ENCODE data around the gene ATP10B.

Gene ATP10B

GRCh38 chr5:160844177-160844576 lies 7.8 kb downstream of the ATP10B start:
- Histone ChIP-seq H2AFZ (ENCODE audit: low read depth, low read length) (no peak overlapping the region), H3K79me2 (ENCODE audit: insufficient read depth, low read length) (no peaks in the 10 kb centered on the region), H4K20me1 (ENCODE audit: insufficient read depth, low read length) (no peaks in the 10 kb centered on the region), H3K36me3 (ENCODE audit: insufficient read depth, low read length) (no peaks in the 10 kb centered on the region), H3K27ac (ENCODE audit: low read length) (no peak overlapping the region), H3K9ac (ENCODE audit: low read depth, low read length) (no peak overlapping the region), H3K4me3 (ENCODE audit: low read depth in 1 of 2, low read length in 2 of 2) (no peak overlapping the region), H3K27me3 (ENCODE audit: insufficient read depth, low read length, poor library complexity) (no peaks in the 10 kb centered on the region), H3K4me2 (ENCODE audit: insufficient read depth, low read length) (no peak overlapping the region), H3K4me1 (ENCODE audit: insufficient read depth, low read length) (peaks cover 8% of the 10 kb centered on the region), H3K9me3 (ENCODE audit: insufficient read depth, low read length, severe bottlenecking) (no peaks in the 10 kb centered on the region)
- ATAC-seq (ENCODE audit: insufficient read depth, low read depth) (no peak), DNase-seq (no peak)
- TF ChIP-seq CTCF (IDR thresholded peaks at IDR 0.05; ENCODE audit: borderline replicate concordance, extremely low read depth, low read length, poor library complexity, severe bottlenecking), result no peak
- TF ChIP-seq EZH2 (IDR thresholded peaks at IDR 0.05; ENCODE audit: borderline replicate concordance, low read depth, low read length, severe bottlenecking), result no peak

GRCh38 chr5:160843240-160843639 lies 8.8 kb downstream of the ATP10B start:
- no peaks in the 10 kb centered on the region for H3K27me3 ChIP-seq (ENCODE audit: insufficient read depth, low read length, poor library complexity)
- DNase-seq, result no peak
- no peak overlapping the region for H3K9ac ChIP-seq (ENCODE audit: low read depth, low read length)
- no peak overlapping the region for H3K4me2 ChIP-seq (ENCODE audit: insufficient read depth, low read length)
- H4K20me1 ChIP-seq (ENCODE audit: insufficient read depth, low read length), result no peaks in the 10 kb centered on the region
- no peaks in the 10 kb centered on the region for H3K79me2 ChIP-seq (ENCODE audit: insufficient read depth, low read length)
- H3K9me3 ChIP-seq (ENCODE audit: insufficient read depth, low read length, severe bottlenecking), result no peaks in the 10 kb centered on the region
- TF ChIP-seq CTCF (IDR thresholded peaks at IDR 0.05; ENCODE audit: borderline replicate concordance, extremely low read depth, low read length, poor library complexity, severe bottlenecking) (no peak), EZH2 (IDR thresholded peaks at IDR 0.05; ENCODE audit: borderline replicate concordance, low read depth, low read length, severe bottlenecking) (no peak)
- ATAC-seq (ENCODE audit: insufficient read depth, low read depth), result peak; percentile 85
- no peaks in the 10 kb centered on the region for H3K36me3 ChIP-seq (ENCODE audit: insufficient read depth, low read length)
- no peak overlapping the region for H3K27ac ChIP-seq (ENCODE audit: low read length)
- peaks cover 8% of the 10 kb centered on the region for H3K4me1 ChIP-seq (ENCODE audit: insufficient read depth, low read length)
- H3K4me3 ChIP-seq (ENCODE audit: low read depth in 1 of 2, low read length in 2 of 2), result no peak overlapping the region
- H2AFZ ChIP-seq (ENCODE audit: low read depth, low read length), result 0 out of 2 replicates have a peak overlapping the region, but pooled peaks have one; percentile 37

- Histone ChIP-seq H3K9me3 (ENCODE audit: insufficient read depth, low read length, severe bottlenecking) (peaks cover 6% of the 10 kb centered on the region), H3K9ac (ENCODE audit: low read depth, low read length) (no peak overlapping the region), H3K79me2 (ENCODE audit: insufficient read depth, low read length) (no peaks in the 10 kb centered on the region), H2AFZ (ENCODE audit: low read depth, low read length) (no peak overlapping the region), H3K4me2 (ENCODE audit: insufficient read depth, low read length) (no peak overlapping the region), H3K36me3 (ENCODE audit: insufficient read depth, low read length) (no peaks in the 10 kb centered on the region), H4K20me1 (ENCODE audit: insufficient read depth, low read length) (no peaks in the 10 kb centered on the region), H3K27ac (ENCODE audit: low read length) (no peak overlapping the region), H3K4me3 (ENCODE audit: low read depth in 1 of 2, low read length in 2 of 2) (no peak overlapping the region), H3K27me3 (ENCODE audit: insufficient read depth, low read length, poor library complexity) (no peaks in the 10 kb centered on the region), H3K4me1 (ENCODE audit: insufficient read depth, low read length) (peaks cover 4% of the 10 kb centered on the region)
- DNase-seq, result no peak
- TF ChIP-seq CTCF (IDR thresholded peaks at IDR 0.05; ENCODE audit: borderline replicate concordance, extremely low read depth, low read length, poor library complexity, severe bottlenecking), result no peak
- no peak for ATAC-seq (ENCODE audit: insufficient read depth, low read depth)
Measured at GRCh38 chr5:160837749-160838593, 14.0 kb downstream of the ATP10B start.

Data from DND-41 (cell line).